Colonic mucosa (tissue), 4 donors: ENCODE results near the gene WDR38. TPM values are rescaled to one million over a fixed set of nuclear protein-coding genes. Genes with fewer than 3 reads are reported as not detected.
A peak's percentile ranks its signal among the peaks of the same experiment; 100 is the strongest.
"Not testable (repeated sequence)": the region's sequence is repeated elsewhere in the genome, so short reads cannot be mapped to it uniquely, and the experiment has no call there.

Source experiments
- DNase-seq: peaks from one replicate; pipeline ENCODE4 v3.0.0-alpha.2; 2020
- H3K27ac ChIP-seq: fragments of 200-600 bp; one replicate; pipeline ENCODE4 v1.8.0; 2021
- H3K27me3 ChIP-seq: fragments of 200-600 bp; one replicate; pipeline ENCODE4 v1.8.0; 2021
- H3K36me3 ChIP-seq: fragments of 200-600 bp; one replicate; pipeline ENCODE4 v1.8.0; 2021
- H3K4me1 ChIP-seq: fragments of 200-600 bp; one replicate; pipeline ENCODE4 v1.8.0; 2021; ENCODE audit warnings: mild to moderate bottlenecking
- H3K4me3 ChIP-seq: fragments of 200-600 bp; one replicate; pipeline ENCODE4 v1.8.0; 2021
- H3K9ac ChIP-seq, 2 donors: one replicate each; pipeline ENCODE4 v1.7.0; 2013; ENCODE audit warnings: control low read depth in 2 of 2, low read depth in 2 of 2, low read length in 2 of 2
- H3K9me3 ChIP-seq: fragments of 200-600 bp; one replicate; pipeline ENCODE4 v1.8.0; 2021
- intact Hi-C: fragments of 100-400 bp; cut with DNase I; formaldehyde crosslinking; loops from one replicate; pipeline ENCODE4 v1.14.1; 2022
- total RNA-seq, 2 donors: library from RNA; stranded (reverse); fragmentation: NEBNext Ultra II Directional in 1 of 2; extraction: Animal tissue kit (Norgen Biotek cat#: 25700) in 1 of 2; gene quantifications; one replicate each; pipeline ENCODE4 v1.2.1, GENCODE V29; 2021
- TF ChIP-seq, protein P1 (sequence below): fragments of 200-600 bp; IDR thresholded peaks from one replicate; pipeline ENCODE4 v1.8.0; 2022; ENCODE audit warnings: antibody characterized with exemption, mild to moderate bottlenecking
- donor health status: healthy.
- donor health status: DM: no; HTN: no; CAD: no.
- donor health status: DM: no; HTN: no; CAD: no.

The WDR38 gene
- total RNA-seq, 2 donors from 2014 or later: not detected

DNA sequence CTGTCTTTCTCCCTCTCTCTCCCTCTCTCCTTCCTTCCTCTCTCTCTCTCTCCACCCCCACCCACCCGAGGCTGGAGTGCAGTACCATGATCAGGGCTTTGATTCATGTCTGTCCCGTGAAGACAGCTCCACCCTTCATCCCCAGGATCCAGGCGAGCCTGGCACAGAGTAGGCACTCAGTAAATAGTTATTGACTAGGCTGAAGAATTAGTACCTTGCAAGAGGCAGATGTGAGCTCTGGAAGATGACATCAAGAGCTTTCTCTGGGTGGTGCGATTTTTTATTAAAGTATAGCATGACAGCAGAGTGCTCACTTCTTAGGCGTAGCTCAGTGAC is 24.0 kb upstream of the WDR38 start:
- no peaks in the 10 kb centered on the region for H3K36me3 ChIP-seq
- intact Hi-C loops: no loop called here
- no peak overlapping the region for H3K4me3 ChIP-seq
- TF ChIP-seq, protein P1, sequence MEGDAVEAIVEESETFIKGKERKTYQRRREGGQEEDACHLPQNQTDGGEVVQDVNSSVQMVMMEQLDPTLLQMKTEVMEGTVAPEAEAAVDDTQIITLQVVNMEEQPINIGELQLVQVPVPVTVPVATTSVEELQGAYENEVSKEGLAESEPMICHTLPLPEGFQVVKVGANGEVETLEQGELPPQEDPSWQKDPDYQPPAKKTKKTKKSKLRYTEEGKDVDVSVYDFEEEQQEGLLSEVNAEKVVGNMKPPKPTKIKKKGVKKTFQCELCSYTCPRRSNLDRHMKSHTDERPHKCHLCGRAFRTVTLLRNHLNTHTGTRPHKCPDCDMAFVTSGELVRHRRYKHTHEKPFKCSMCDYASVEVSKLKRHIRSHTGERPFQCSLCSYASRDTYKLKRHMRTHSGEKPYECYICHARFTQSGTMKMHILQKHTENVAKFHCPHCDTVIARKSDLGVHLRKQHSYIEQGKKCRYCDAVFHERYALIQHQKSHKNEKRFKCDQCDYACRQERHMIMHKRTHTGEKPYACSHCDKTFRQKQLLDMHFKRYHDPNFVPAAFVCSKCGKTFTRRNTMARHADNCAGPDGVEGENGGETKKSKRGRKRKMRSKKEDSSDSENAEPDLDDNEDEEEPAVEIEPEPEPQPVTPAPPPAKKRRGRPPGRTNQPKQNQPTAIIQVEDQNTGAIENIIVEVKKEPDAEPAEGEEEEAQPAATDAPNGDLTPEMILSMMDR: no peak
- no peaks in the 10 kb centered on the region for H3K4me1 ChIP-seq
- H3K27me3 ChIP-seq: no peaks in the 10 kb centered on the region
- no peak overlapping the region for H3K27ac ChIP-seq
- no peak for DNase-seq
- H3K9me3 ChIP-seq: no peaks in the 10 kb centered on the region
- H3K9ac ChIP-seq: no peak overlapping the region

DNA sequence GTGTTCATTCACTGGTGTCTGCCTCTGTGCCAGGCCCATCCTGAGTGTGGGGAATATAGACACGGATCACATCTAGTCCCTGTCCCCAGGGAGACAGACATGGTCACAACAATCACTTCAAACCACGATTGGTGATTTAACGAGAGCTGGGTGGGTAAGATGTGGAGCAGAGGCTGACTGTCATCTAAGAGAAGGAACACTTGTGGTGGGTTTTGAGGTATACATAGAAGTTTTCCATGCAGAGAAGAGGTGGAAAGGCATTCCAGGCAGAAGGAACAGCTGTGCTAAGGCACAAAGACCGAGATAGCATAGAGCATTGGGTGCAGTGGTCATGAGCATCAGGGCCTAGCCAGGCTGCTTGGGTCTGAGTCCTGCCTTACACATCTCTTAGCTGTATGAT is 22.7 kb upstream of the WDR38 start:
- H3K4me1 ChIP-seq: no peaks in the 10 kb centered on the region
- no peaks in the 10 kb centered on the region for H3K27me3 ChIP-seq
- TF ChIP-seq, protein P1: no peak
- H3K9me3 ChIP-seq: no peaks in the 10 kb centered on the region
- H3K4me3 ChIP-seq: no peak overlapping the region
- no peak for DNase-seq
- intact Hi-C loops: no loop called here
- no peak overlapping the region for H3K27ac ChIP-seq
- no peak overlapping the region for H3K9ac ChIP-seq
- H3K36me3 ChIP-seq: no peaks in the 10 kb centered on the region

DNA sequence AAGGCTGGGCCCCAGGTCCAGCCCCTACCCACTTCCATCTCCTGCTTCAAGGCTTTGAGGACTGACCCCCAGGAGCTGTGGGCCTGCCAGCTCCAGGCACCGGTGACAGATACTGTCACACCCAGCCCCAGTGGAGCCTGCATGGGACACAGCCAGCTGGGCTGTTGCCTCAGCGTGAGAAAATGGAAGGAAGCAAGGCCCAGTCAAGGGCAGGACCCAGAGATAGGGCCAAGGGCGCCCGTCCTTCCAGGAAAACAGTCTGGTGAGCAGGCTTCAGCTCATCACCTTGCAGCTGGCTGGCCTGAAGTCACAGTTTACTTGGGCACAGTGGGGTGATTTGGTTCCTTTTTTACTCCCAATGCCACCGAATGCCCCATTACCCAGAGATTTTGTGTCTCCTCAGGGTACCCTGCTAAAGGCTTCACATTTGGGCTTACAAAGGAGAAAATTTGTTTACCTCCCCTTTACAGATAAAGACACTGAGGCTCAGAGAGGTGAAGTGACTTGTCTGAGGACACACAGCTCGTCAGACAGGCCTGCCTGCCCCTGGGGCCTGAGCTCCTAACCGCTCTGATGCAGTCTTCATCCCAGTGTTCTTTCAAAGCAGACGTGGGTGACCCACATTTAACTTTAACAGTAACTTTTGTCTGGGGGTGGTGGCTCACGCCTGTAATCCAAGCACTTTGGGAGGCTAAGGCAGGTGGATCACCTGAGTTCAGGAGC is 21.5 kb upstream of the WDR38 start:
- no peaks in the 10 kb centered on the region for H3K9me3 ChIP-seq
- no peak overlapping the region for H3K27ac ChIP-seq
- TF ChIP-seq, protein P1: no peak
- intact Hi-C loops: no loop called here
- no peaks in the 10 kb centered on the region for H3K27me3 ChIP-seq
- H3K4me3 ChIP-seq: no peak overlapping the region
- H3K4me1 ChIP-seq: no peaks in the 10 kb centered on the region
- no peak overlapping the region for H3K9ac ChIP-seq
- no peak for DNase-seq
- H3K36me3 ChIP-seq: no peaks in the 10 kb centered on the region

DNA sequence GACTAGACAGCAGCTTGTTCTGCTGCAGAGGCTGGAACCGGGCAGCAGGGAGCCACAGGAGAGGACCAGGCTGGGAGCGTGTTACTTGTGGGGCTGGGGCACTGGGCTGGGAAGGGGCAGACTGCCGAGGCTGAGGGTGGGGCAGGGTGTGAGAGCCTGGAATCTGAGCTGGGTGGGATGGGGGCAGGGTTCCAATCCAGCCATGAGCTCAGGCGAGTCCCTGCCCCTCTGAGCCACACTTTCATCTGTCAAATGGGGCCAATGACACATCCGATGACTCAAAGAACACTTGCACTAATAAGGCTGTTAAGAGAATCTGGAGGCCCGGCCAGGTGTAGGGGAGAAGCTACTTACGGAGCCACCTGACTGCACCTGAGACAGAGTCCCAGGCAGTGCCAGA is 18.7 kb upstream of the WDR38 start:
- Histone ChIP-seq H3K9ac (no peak overlapping the region), H3K4me1 (no peaks in the 10 kb centered on the region), H3K9me3 (no peaks in the 10 kb centered on the region), H3K4me3 (no peak overlapping the region), H3K27me3 (no peaks in the 10 kb centered on the region), H3K27ac (no peak overlapping the region), H3K36me3 (no peaks in the 10 kb centered on the region)
- TF ChIP-seq, protein P1: no peak
- no peak for DNase-seq
- intact Hi-C loops: no loop called here

DNA sequence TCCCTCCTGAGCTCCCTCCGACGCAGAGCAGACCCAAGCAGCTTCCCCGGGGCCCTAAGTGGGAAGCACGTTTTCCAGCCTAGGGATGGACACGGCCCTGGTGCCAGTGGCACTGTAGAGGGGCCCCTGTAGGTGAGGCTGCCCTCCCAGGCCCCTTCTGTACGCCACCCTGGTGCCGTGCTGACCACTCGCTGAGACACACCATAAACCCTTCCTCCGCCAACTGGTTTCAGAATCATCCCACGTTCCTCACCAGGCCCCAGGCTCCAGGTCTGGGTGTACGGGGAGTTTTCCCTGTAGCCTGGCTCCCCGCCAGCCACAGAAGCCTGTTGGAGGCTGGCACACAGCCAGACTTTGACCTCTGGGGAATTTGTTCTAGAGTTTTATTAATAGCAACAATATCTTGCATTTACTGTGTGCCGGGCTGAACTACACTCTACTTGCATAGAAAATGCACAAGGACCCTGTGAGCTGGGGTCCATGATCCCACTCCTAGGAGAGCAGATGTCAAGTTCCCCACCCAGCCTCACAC is 18.2 kb upstream of the WDR38 start:
- Histone ChIP-seq H3K27me3 (no peaks in the 10 kb centered on the region), H3K9me3 (no peaks in the 10 kb centered on the region), H3K4me1 (no peaks in the 10 kb centered on the region), H3K36me3 (no peaks in the 10 kb centered on the region), H3K27ac (no peak overlapping the region), H3K4me3 (no peak overlapping the region), H3K9ac (no peak overlapping the region)
- DNase-seq: peak; percentile 38
- TF ChIP-seq, protein P1: no peak
- intact Hi-C loops: no loop called here

DNA sequence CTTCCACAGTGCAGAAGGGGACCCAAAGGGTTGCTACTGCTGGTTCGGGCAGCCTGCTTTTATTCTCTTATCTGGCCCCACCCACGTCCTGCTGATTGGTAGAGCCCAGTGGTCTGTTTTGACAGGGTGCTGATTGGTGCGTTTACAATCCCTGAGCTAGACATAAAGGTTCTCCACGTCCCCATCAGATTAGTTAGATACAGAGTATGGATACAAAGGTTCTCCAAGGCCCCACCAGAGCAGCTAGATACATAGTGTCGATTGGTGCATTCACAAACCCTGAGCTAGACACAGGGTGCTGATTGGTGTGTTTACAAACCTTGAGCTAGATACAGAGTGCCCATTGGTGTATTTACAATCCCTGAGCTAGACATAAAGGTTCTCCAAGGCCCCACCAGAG is 15.1 kb upstream of the WDR38 start:
- DNase-seq, intact Hi-C loops, H3K4me1 ChIP-seq, H3K36me3 ChIP-seq, H3K4me3 ChIP-seq, H3K27ac ChIP-seq, H3K27me3 ChIP-seq, H3K9me3 ChIP-seq, H3K9ac ChIP-seq: not testable (repeated sequence)

DNA sequence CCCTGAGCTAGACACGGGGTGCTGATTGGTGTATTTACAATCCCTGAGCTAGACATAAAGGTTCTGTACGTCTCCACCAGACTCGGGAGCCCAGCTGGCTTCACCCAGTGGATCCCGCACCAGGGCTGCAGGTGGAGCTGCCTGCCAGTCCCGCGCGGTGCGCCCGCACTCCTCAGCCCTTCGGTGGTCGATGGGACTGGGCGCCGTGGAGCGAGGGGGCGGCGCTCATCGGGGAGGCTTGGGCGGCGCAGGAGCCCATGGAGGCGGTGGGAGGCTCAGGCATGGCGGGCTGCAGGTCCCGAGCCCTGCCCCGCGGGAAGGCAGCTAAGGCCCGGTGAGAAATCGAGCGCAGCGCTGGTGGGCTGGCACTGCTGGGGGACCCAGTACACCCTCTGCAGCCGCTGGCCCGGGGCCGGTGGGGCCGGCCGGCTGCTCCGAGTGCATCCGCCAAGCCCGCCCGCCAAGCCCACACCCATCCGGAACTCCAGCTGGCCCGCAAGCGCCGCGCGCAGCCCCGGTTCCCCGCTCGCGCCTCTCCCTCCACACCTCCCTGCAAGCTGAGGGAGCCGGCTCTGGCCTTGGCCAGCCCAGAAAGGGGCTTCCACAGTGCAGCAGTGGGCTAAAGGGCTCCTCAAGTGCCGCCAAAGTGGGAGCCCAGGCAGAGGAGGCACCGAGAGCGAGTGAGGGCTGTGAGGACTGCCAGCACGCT is 14.5 kb upstream of the WDR38 start:
- H3K4me3 ChIP-seq, H3K4me1 ChIP-seq, H3K27ac ChIP-seq, H3K9me3 ChIP-seq, H3K9ac ChIP-seq, H3K27me3 ChIP-seq, DNase-seq, intact Hi-C loops, H3K36me3 ChIP-seq: not testable (repeated sequence)
